RWPE2 (cell line): ENCODE results near the gene OTOG.
A peak's percentile ranks its signal among the peaks of the same experiment; 100 is the strongest.

ENCODE experiments used
- ATAC-seq: fragments of 200-7000 bp; cut with Tn5 transposase; 3 replicates; pipeline ENCODE4 v1.9.1; 2021; ENCODE audit warnings: low read depth
- DNase-seq: peaks from one replicate; pipeline ENCODE4 v3.0.0-alpha.2; 2020; ENCODE audit warnings: low spot score
- H3K27ac ChIP-seq: fragments of 450-650 bp; 2 replicates; pipeline ENCODE4 v1.5.1; 2017; ENCODE audit warnings: mild to moderate bottlenecking; ENCODE audit not compliant: poor library complexity, severe bottlenecking
- H3K27me3 ChIP-seq: fragments of 250-450 bp; sonication (Bioruptor Pico); 2 replicates; pipeline ENCODE4 v1.5.1; 2021; ENCODE audit warnings: mild to moderate bottlenecking, moderate library complexity; ENCODE audit not compliant: insufficient read depth, poor library complexity, severe bottlenecking
- H3K36me3 ChIP-seq: fragments of 250-450 bp; sonication (Bioruptor Pico); 2 replicates; pipeline ENCODE4 v1.5.1; 2020; ENCODE audit warnings: low read depth, mild to moderate bottlenecking, moderate library complexity
- H3K4me1 ChIP-seq: fragments of 250-450 bp; sonication (Bioruptor Pico); 2 replicates; pipeline ENCODE4 v1.5.1; 2021; ENCODE audit warnings: mild to moderate bottlenecking, moderate library complexity; ENCODE audit not compliant: insufficient read depth, poor library complexity, severe bottlenecking
- H3K4me3 ChIP-seq: fragments of 250-450 bp; sonication (Bioruptor Pico); 2 replicates; pipeline ENCODE4 v1.5.1; 2021; ENCODE audit warnings: mild to moderate bottlenecking, moderate library complexity; ENCODE audit not compliant: severe bottlenecking
- H3K9me3 ChIP-seq: fragments of 250-450 bp; sonication (Bioruptor Pico); 2 replicates; pipeline ENCODE4 v1.5.1; 2021; ENCODE audit warnings: mild to moderate bottlenecking, moderate library complexity; ENCODE audit not compliant: severe bottlenecking
- TF ChIP-seq, protein P1 (sequence below): fragments of 450-650 bp; IDR thresholded peaks from one replicate; pipeline ENCODE4 v1.5.1; 2017; ENCODE audit warnings: mild to moderate bottlenecking, moderate library complexity; ENCODE audit not compliant: poor library complexity, severe bottlenecking

The OTOG gene

GRCh38 chr11:17611049-17611448 is 64.0 kb downstream of the OTOG start:
- ATAC-seq = 0 out of 3 replicates have a peak, but pooled peaks have one; percentile 13
- H3K27me3 ChIP-seq = peaks cover 3% of the 10 kb centered on the region
- H3K4me1 ChIP-seq = no peaks in the 10 kb centered on the region
- H3K36me3 ChIP-seq = no peaks in the 10 kb centered on the region
- no peaks in the 10 kb centered on the region for H3K9me3 ChIP-seq
- no peak overlapping the region for H3K4me3 ChIP-seq
- no peak overlapping the region for H3K27ac ChIP-seq
- TF ChIP-seq, protein P1, sequence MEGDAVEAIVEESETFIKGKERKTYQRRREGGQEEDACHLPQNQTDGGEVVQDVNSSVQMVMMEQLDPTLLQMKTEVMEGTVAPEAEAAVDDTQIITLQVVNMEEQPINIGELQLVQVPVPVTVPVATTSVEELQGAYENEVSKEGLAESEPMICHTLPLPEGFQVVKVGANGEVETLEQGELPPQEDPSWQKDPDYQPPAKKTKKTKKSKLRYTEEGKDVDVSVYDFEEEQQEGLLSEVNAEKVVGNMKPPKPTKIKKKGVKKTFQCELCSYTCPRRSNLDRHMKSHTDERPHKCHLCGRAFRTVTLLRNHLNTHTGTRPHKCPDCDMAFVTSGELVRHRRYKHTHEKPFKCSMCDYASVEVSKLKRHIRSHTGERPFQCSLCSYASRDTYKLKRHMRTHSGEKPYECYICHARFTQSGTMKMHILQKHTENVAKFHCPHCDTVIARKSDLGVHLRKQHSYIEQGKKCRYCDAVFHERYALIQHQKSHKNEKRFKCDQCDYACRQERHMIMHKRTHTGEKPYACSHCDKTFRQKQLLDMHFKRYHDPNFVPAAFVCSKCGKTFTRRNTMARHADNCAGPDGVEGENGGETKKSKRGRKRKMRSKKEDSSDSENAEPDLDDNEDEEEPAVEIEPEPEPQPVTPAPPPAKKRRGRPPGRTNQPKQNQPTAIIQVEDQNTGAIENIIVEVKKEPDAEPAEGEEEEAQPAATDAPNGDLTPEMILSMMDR = no peak
- no peak for DNase-seq

DNA sequence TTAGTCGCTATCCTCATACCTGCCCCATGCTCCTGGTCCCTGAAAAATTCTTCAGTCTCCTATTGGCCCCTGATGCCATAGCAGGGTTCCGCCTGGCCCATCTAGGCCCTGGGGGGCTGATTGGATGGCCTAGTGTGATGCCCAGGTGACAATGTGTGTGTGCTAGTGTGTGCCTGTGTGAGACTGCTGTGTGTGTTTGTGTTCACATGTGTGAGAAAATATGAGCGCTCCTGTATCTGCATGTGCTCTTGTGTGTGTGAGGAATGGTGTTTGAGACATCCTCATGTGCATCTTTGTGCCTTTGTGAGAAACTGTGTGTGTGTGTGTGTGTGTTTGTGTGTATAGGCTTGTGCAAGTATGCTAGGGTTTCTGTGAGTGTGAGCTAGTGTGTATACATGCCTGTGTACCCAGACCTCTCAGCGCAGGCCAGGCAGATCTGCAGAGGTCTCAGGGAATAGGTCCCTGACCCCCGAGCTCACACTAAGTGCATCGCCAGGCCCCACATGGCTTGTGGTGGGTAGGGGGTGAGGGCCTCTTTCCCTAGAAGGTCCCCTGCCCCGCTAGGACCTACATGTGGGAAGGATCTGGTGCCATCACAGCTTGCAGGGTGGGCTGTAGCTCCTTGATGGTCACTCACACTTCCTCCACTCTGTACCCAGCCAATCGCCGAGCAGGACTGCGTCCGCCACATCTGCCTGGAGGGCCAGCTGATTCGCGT is 64.6 kb downstream of the OTOG start:
- Histone ChIP-seq H3K36me3 (no peaks in the 10 kb centered on the region), H3K27me3 (peaks cover 5% of the 10 kb centered on the region), H3K4me3 (no peak overlapping the region), H3K27ac (no peak overlapping the region), H3K4me1 (no peaks in the 10 kb centered on the region), H3K9me3 (no peaks in the 10 kb centered on the region)
- DNase-seq = no peak
- TF ChIP-seq, protein P1 = no peak
- ATAC-seq = no peak

- Histone ChIP-seq H3K9me3 (no peaks in the 10 kb centered on the region), H3K27ac (no peak overlapping the region), H3K4me1 (no peaks in the 10 kb centered on the region), H3K27me3 (peaks cover 13% of the 10 kb centered on the region), H3K4me3 (no peak overlapping the region), H3K36me3 (no peaks in the 10 kb centered on the region)
- TF ChIP-seq, protein P1 = no peak
- ATAC-seq = no peak
- no peak for DNase-seq
Observed at GRCh38 chr11:17612221-17613188, 65.4 kb downstream of the OTOG start.

- H3K4me3 ChIP-seq = no peak overlapping the region
- DNase-seq = no peak
- H3K27me3 ChIP-seq = peaks cover 13% of the 10 kb centered on the region
- no peaks in the 10 kb centered on the region for H3K36me3 ChIP-seq
- no peak overlapping the region for H3K27ac ChIP-seq
- no peaks in the 10 kb centered on the region for H3K4me1 ChIP-seq
- H3K9me3 ChIP-seq = no peaks in the 10 kb centered on the region
- TF ChIP-seq, protein P1 = no peak
- ATAC-seq = no peak
Observed at GRCh38 chr11:17613428-17613962, 66.4 kb downstream of the OTOG start.
